ENCODE measurements around the gene KIAA0825.

The KIAA0825 gene

GRCh38 chr5:94573349-94573748, 45.1 kb downstream of the KIAA0825 start:
- peak in 1 of 3 experiments; percentile 1 for DNase-seq (ENCODE audit: low read depth in 3 of 3)

GRCh38 chr5:94571415-94571814, 47.0 kb downstream of the KIAA0825 start:
- no peak for DNase-seq (ENCODE audit: low read depth in 3 of 3)

- no peak for DNase-seq (ENCODE audit: low read depth in 3 of 3)
Observed at GRCh38 chr5:94564812-94565211, 53.6 kb downstream of the KIAA0825 start.

GRCh38 chr5:94562327-94562971, 56.0 kb downstream of the KIAA0825 start:
- DNase-seq (ENCODE audit: low read depth in 3 of 3) = no peak

- DNase-seq (ENCODE audit: low read depth in 3 of 3) = no peak
Observed at GRCh38 chr5:94558028-94558427, 60.4 kb downstream of the KIAA0825 start.

GRCh38 chr5:94551858-94552257, 66.5 kb downstream of the KIAA0825 start:
- no peak for DNase-seq (ENCODE audit: low read depth in 3 of 3)

- no peak for DNase-seq (ENCODE audit: low read depth in 3 of 3)
Observed at GRCh38 chr5:94545870-94546625, 72.4 kb downstream of the KIAA0825 start.

- DNase-seq (ENCODE audit: low read depth in 3 of 3) = no peak
Observed at GRCh38 chr5:94544875-94545547, 73.4 kb downstream of the KIAA0825 start.

GRCh38 chr5:94544031-94544650, 74.3 kb downstream of the KIAA0825 start:
- no peak for DNase-seq (ENCODE audit: low read depth in 3 of 3)

- DNase-seq (ENCODE audit: low read depth in 3 of 3) = no peak
Observed at GRCh38 chr5:94540856-94541494, 77.4 kb downstream of the KIAA0825 start.

- no peak for DNase-seq (ENCODE audit: low read depth in 3 of 3)
Observed at GRCh38 chr5:94538260-94538659, 80.1 kb downstream of the KIAA0825 start.

- no peak for DNase-seq (ENCODE audit: low read depth in 3 of 3)
Observed at GRCh38 chr5:94526706-94527105, 91.7 kb downstream of the KIAA0825 start.

GRCh38 chr5:94524841-94525697, 93.3 kb downstream of the KIAA0825 start:
- DNase-seq (ENCODE audit: low read depth in 3 of 3) = no peak

GRCh38 chr5:94523018-94523417, 95.4 kb downstream of the KIAA0825 start:
- DNase-seq (ENCODE audit: low read depth in 3 of 3) = no peak

GRCh38 chr5:94522117-94522516, 96.3 kb downstream of the KIAA0825 start:
- no peak for DNase-seq (ENCODE audit: low read depth in 3 of 3)

- no peak for DNase-seq (ENCODE audit: low read depth in 3 of 3)
Observed at GRCh38 chr5:94517490-94518488, 100.6 kb downstream of the KIAA0825 start.

- no peak for DNase-seq (ENCODE audit: low read depth in 3 of 3)
Observed at GRCh38 chr5:94516148-94516547, 102.3 kb downstream of the KIAA0825 start.

- no peak for DNase-seq (ENCODE audit: low read depth in 3 of 3)
Observed at GRCh38 chr5:94508461-94509148, 109.8 kb downstream of the KIAA0825 start.

Data from stimulated activated CD4-positive, alpha-beta T cell treated with anti-CD3 and anti-CD28 coated beads, TNF-alpha, amount 100 ng/mL, for 4 hours (primary cell).